PC-9 (cell line): ENCODE results near the gene ZNF121. TPM values are rescaled to one million over a fixed set of nuclear protein-coding genes. Genes with fewer than 3 reads are reported as not detected.

ENCODE experiments used
- Bru-seq: library from RNA; stranded (reverse); fragments of 400-500 nt; gene quantifications from one replicate; lab custom pipeline; 2021; lab: Mats Ljungman, UMichigan
- BruChase-seq, 2 experiments: library from RNA; stranded (reverse); fragments of 400-500 nt; gene quantifications; one replicate each; lab custom pipeline; 2021; lab: Mats Ljungman, UMichigan
- BruUV-seq: library from RNA; stranded (reverse); fragments of 400-500 nt; replicated peaks from 2 replicates; lab custom pipeline; 2021; lab: Mats Ljungman, UMichigan
- CTCF ChIA-PET: fragments of 300-600 bp; sonication (Branson Sonifier 250); formaldehyde crosslinking; loops from one replicate; lab custom pipeline; 2022; ENCODE audit warnings: antibody characterized with exemption; lab: Charles Lee
- POLR2A ChIA-PET: fragments of 300-600 bp; sonication (Branson Sonifier 250); formaldehyde crosslinking; loops from one replicate; lab custom pipeline; 2022; ENCODE audit warnings: antibody characterized with exemption; ENCODE audit not compliant: unreplicated experiment; lab: Charles Lee
- DNase-seq, 2 experiments: peaks; one replicate each; pipeline versions ENCODE4 v3.0.0 to v3.0.0-alpha.2; 2015 to 2022; ENCODE audit warnings: mixed read lengths in 1 of 2
- H2AFZ ChIP-seq: fragments of 200-600 bp; sonication (generic); 2 replicates; pipeline ENCODE4 v1.8.1; 2017; ENCODE audit warnings: antibody characterized with exemption
- H3F3A ChIP-seq: fragments of 200-600 bp; sonication (generic); 2 replicates; pipeline ENCODE4 v1.8.1; 2017; ENCODE audit warnings: antibody characterized with exemption, mild to moderate bottlenecking, low read depth; ENCODE audit not compliant: insufficient read depth
- H3K27ac ChIP-seq: fragments of 200-600 bp; sonication (generic); 2 replicates; pipeline ENCODE4 v1.6.1; 2016; ENCODE audit warnings: mixed run types
- H3K27me3 ChIP-seq: fragments of 200-600 bp; sonication (generic); 2 replicates; pipeline ENCODE4 v1.6.1; 2016; ENCODE audit warnings: low read depth, mixed run types; ENCODE audit not compliant: insufficient read depth
- H3K36me3 ChIP-seq: fragments of 200-600 bp; sonication (generic); 2 replicates; pipeline ENCODE4 v1.6.1; 2016; ENCODE audit warnings: low read depth, mixed run types
- H3K4me1 ChIP-seq: fragments of 200-600 bp; sonication (generic); replicated peaks from 2 replicates; pipeline ENCODE4 v1.6.1; 2016; ENCODE audit warnings: mixed run types; ENCODE audit not compliant: insufficient read depth
- H3K4me2 ChIP-seq: fragments of 200-600 bp; sonication (generic); 2 replicates; pipeline ENCODE4 v1.6.1; 2017; ENCODE audit warnings: mixed run types
- H3K4me3 ChIP-seq: fragments of 200-600 bp; sonication (generic); 2 replicates; pipeline ENCODE4 v1.6.1; 2016; ENCODE audit warnings: mixed run types
- H3K79me2 ChIP-seq: fragments of 200-600 bp; sonication (generic); 2 replicates; pipeline ENCODE4 v1.6.1; 2017; ENCODE audit warnings: low read depth, mixed run types
- H3K9me2 ChIP-seq: fragments of 200-600 bp; sonication (generic); 2 replicates; pipeline ENCODE4 v1.8.1; 2017; ENCODE audit warnings: mild to moderate bottlenecking; ENCODE audit not compliant: insufficient read depth
- H3K9me3 ChIP-seq: fragments of 200-600 bp; sonication (generic); 2 replicates; pipeline ENCODE4 v1.8.1; 2016; ENCODE audit warnings: low read depth; ENCODE audit not compliant: insufficient read depth
- H4K20me1 ChIP-seq: fragments of 200-600 bp; sonication (generic); 2 replicates; pipeline ENCODE4 v1.8.1; 2017; ENCODE audit not compliant: insufficient read depth
- EZH2 ChIP-seq: fragments of 200-600 bp; sonication (generic); IDR thresholded peaks from 2 replicates; pipeline ENCODE4 v1.8.0; 2017; ENCODE audit warnings: antibody characterized with exemption, low read depth
- intact Hi-C: fragments of 100-400 bp; cut with micrococcal nuclease; formaldehyde crosslinking; loops from one replicate; pipeline ENCODE4 v1.10.0; 2022; ENCODE audit not compliant: unreplicated experiment
- long read RNA-seq: library from polyadenylated mRNA; stranded (forward); transcript quantifications from one replicate; pipeline ENCODE4 v2.0.0, GENCODE V29; 2022
- total RNA-seq: library from RNA; stranded (reverse); gene quantifications from 2 replicates; pipeline ENCODE4 v1.2.3, GENCODE V29; 2021
- TF ChIP-seq, protein P1 (sequence below): fragments of 200-600 bp; sonication (generic); conservative IDR thresholded peaks from 2 replicates; pipeline ENCODE4 v1.6.1; 2017; ENCODE audit warnings: mixed run types, antibody characterized with exemption, mild to moderate bottlenecking, moderate library complexity

The ZNF121 gene
- total RNA-seq (36.6 and 51.3 TPM in 2 replicates), Bru-seq, nascent RNA (percentile 97 among the genes with signal in this experiment), BruChase-seq, experiment 1, labeled RNA remaining after a 2-hour chase (percentile 98 among the genes with signal in this experiment), BruChase-seq, experiment 2, labeled RNA remaining after a 6-hour chase (percentile 97 among the genes with signal in this experiment)
- long read RNA-seq, partial matches to known transcripts, result 0 of 8 reads
- long read RNA-seq, other reads (novel, unspliced or antisense), result 7 of 8 reads

DNA sequence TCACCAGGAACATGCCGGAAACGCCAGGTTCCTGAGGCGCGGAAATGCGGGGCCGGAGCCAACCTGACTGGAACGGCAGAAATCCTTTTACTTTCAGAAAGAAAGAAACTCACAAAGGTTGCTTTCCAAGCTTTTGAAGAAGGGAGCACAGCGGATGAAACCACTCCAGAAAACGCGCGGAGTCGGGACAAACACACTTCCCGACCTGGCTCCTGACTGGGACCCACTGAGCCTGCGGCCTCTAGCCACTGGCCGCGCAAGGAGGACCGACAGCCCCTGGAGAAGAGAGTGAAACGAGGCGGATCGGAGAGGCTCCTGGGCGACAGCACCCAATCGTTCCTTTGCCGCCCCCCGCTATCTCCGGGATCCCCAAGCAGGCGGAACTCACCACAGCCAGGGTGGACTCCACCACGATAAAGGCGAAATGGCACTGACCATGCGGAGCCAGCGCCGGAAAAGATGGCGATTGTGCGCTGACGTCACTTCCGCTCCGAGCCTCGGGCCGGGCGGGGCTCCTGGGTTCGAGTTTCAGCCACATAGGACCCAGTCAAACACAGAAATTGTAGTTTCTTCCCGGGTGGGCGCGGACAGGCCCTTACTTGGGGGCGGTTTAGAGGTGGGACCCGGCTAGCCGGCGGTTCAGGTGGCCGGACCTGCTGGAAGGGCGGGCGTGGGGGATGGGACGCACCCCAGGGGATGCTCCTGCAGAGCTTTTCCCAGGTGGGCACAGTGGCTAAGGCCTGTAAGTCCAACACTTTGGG is at the start of gene ZNF121:
ZNF121 (minus strand) TSS at position 432 of the 761 bp plus-strand sequence. CDS start 16,407 bp downstream, outside the sequence.
- Histone ChIP-seq H3K36me3 (peaks cover 39% of the 10 kb centered on the region), H2AFZ (peak within 1 kb of the TSS; percentile 100), H3K9me2 (no peaks in the 10 kb centered on the region; the same call in 1 of the 2 replicates), H3K4me1 (0 out of 2 replicates have a peak, but pooled peaks cover 5% of the 10 kb centered on the region), H3K4me3 (peak within 1 kb of the TSS; percentile 78), H4K20me1 (no peaks in the 10 kb centered on the region; the same call in 1 of the 2 replicates), H3K79me2 (peaks cover 54% of the 10 kb centered on the region), H3K9me3 (peaks cover 40% of the 10 kb centered on the region), H3K27me3 (no peaks in the 10 kb centered on the region), H3K4me2 (peak within 1 kb of the TSS; percentile 72), H3F3A (peaks cover 10% of the 10 kb centered on the region; the same call in 1 of the 2 replicates), H3K27ac (peak within 1 kb of the TSS; percentile 76)
- TF ChIP-seq, protein P1, sequence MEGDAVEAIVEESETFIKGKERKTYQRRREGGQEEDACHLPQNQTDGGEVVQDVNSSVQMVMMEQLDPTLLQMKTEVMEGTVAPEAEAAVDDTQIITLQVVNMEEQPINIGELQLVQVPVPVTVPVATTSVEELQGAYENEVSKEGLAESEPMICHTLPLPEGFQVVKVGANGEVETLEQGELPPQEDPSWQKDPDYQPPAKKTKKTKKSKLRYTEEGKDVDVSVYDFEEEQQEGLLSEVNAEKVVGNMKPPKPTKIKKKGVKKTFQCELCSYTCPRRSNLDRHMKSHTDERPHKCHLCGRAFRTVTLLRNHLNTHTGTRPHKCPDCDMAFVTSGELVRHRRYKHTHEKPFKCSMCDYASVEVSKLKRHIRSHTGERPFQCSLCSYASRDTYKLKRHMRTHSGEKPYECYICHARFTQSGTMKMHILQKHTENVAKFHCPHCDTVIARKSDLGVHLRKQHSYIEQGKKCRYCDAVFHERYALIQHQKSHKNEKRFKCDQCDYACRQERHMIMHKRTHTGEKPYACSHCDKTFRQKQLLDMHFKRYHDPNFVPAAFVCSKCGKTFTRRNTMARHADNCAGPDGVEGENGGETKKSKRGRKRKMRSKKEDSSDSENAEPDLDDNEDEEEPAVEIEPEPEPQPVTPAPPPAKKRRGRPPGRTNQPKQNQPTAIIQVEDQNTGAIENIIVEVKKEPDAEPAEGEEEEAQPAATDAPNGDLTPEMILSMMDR, result no peak
- no peak for TF ChIP-seq EZH2
- TSS peak; percentile 75 for BruUV-seq
- ChIA-PET POLR2A (interaction anchor here (0.7 kb wide), 1 partner anchor 235 kb away, joined by 5 read pairs; no protein-coding TSS in a partner anchor), CTCF (interaction anchor here (1.5 kb wide), 1 partner anchor 212 kb away, joined by 4 read pairs; no protein-coding TSS in a partner anchor)
- DNase-seq, result peak; percentile 76
- intact Hi-C loops, result loop anchor here (2.0 kb wide), 1 partner anchor 37 kb away; the partner anchor contains the start of gene ZNF561

DNA sequence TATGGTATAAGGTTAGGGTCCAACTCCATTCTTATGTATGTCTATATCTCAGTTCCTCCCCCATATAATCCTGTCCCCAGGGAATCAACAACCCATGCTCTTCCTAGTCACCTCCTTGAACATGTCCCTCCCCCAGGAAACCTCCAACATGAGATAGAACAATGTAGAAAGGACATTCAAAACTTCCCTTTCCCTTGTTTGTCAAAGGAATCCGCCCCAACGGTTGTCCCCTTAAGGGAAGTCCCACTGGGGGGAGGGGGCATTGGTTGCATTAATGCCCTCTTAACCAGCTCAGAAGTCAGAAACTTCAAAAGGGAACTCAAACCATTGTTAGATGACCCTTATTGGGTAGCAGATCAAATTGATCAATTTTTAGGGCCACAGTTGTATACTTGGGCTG is 43.6 kb upstream of the ZNF121 start:
- no TSS peak for BruUV-seq

More for the DNA sequence above, 43.6 kb upstream of the ZNF121 start:
- no peaks in the 10 kb centered on the region for H4K20me1 ChIP-seq
- no peak overlapping the region for H3K4me2 ChIP-seq
- no peaks in the 10 kb centered on the region; the same call in 1 of the 2 replicates for H3F3A ChIP-seq
- ChIA-PET CTCF (no interaction called here), POLR2A (no interaction called here)
- H3K4me3 ChIP-seq, result no peak overlapping the region
- no peaks in the 10 kb centered on the region for H3K4me1 ChIP-seq
- no peaks in the 10 kb centered on the region for H3K36me3 ChIP-seq
- H3K9me3 ChIP-seq, result no peaks in the 10 kb centered on the region
- H3K27ac ChIP-seq, result no peak overlapping the region
- no peak for DNase-seq
- intact Hi-C loops, result loop anchor here (5.0 to 10.0 kb wide), 2 partner anchors 287 to 491 kb away; no protein-coding TSS in a partner anchor
- 0 out of 2 replicates have a peak, but pooled peaks cover 1% of the 10 kb centered on the region for H3K79me2 ChIP-seq
- no peak for TF ChIP-seq EZH2
- TF ChIP-seq, protein P1, result no peak
- H3K27me3 ChIP-seq, result no peaks in the 10 kb centered on the region
- no peak overlapping the region for H2AFZ ChIP-seq
- no peaks in the 10 kb centered on the region for H3K9me2 ChIP-seq
